ENCODE measurements around the gene ACSS2.

ACSS2 gene

DNA sequence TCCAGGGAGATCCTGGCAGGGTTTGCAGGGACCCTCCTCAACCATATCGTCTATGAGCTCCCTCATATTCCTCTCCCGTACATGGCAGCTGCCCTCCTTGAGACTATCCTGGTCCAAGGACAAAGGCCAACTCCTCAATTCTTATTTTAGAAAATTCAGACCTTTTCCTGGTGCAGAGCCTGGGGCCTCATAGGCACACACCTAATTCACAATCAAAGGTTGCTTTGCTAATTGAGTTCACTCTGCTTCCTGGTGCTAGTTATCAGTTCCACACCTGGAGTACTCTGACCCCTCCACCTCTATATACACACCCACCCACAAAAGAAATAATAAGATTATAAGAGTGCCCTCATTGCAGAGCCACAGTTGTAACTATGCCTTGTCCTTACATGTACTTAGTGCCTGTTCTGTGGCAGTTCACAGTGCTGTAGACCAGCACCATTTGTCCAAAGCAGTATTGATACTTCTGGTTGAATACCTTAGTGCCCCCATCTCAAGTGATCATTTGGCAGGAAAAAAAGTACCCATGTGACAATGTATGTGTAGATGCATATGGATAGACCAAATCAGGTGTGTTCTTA is 40.5 kb downstream of the ACSS2 start:
- DNase-seq, result no peak

DNA sequence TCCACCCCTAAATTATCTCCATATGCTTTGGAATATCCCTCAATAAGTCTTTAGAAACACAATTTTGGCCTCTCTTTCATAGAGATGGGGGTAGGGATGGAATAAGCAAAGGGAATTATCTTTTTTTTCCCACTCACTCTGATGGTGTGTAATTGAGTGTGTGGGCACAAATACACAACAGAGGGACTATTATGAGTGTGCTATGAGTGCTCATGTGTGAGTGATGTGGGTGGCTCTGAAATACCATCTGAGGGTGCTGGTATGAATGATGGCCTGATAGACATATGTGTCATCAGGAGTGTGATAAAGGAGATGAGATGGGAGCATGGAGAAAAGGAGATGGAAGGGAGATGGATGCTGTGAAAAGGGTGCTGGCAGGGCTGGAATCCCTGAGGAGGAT is 43.6 kb downstream of the ACSS2 start:
- DNase-seq, result no peak

DNA sequence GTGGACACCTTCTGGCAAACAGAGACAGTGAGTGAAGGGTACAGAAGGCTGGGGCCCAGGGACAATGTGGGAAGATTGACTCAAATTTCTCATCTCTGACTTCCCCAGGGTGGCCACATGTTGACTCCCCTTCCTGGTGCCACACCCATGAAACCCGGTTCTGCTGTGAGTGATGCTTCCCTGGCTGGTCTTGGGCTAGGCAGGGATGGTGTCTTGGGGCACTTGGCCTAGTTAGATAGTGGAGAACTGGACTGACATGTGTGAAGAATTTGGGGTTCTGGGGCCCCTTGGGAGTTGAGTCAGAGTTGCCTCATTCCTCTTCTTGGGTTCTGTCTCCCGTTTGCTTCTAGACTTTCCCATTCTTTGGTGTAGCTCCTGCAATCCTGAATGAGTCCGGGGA is 45.0 kb downstream of the ACSS2 start:
- no peak for DNase-seq

DNA sequence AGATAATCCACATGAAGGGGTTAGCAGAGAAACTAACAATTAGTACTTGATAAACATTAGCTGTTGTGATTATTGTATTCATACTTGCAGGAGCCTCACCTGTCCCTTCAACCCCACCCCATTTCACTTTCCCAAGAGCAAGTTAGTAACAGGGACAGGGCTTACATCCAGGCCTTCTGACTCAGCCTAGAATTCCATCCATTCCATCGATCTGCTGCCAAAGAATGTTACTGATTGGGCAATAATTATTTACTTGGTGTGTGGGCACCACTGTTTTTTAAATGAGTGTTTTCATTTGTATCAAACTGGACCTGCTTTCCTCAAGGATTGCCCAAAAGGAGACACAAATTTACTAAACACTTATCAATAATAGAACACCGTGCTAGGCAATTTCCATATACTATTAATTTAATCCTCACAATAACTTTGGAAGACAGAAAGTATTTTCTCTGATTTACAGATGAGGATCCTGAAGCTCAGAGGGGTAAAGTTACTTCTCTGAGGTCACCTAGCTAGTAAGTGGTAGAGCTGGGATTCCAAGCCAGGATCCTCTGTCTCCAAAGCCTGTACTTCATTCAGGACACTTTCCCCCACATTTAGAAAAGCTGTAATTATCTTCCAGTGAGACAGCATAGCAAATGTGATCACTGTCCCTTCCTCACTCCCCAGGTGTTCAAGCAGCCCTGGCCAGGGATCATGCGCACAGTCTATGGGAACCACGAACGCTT is 46.4 kb downstream of the ACSS2 start:
- no peak for DNase-seq

DNA sequence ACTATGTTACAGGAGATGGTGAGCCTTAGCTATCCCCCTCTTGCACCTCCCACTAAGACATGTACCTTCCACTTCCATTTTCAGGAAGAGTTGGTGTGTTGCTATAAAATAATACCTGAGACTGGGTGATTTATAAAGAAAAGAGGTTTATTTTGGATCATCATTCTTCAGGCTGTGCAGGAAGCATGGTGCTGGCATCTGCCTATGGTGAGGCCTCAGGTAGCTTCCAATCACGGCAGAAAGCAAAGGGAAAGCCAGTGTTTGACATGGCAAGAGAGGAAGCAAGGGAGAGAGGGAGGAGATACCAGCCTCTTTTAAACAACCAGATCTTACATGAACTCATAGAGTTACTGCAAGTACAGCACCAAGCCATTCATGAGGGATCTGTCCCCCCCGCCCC is 47.0 kb downstream of the ACSS2 start:
- DNase-seq, result no peak

DNA sequence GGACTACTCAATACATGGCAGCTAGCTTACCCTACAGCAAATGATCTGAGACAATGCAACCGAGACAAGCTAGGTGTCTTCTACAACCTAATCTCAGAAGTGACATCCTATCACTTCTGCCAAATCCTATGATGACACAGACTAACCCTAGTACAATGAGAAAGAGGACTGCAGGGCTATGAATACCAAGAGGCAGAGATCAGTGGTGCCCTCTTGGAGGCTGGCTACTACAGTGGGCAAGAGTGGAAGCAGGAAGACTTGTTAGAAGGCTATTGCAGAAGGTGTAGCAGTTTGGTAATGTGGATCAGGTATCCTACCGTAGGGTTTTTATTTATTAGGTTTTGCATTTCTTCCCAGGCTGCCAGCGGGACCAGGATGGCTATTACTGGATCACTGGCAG is 48.9 kb downstream of the ACSS2 start:
- no peak for DNase-seq

DNA sequence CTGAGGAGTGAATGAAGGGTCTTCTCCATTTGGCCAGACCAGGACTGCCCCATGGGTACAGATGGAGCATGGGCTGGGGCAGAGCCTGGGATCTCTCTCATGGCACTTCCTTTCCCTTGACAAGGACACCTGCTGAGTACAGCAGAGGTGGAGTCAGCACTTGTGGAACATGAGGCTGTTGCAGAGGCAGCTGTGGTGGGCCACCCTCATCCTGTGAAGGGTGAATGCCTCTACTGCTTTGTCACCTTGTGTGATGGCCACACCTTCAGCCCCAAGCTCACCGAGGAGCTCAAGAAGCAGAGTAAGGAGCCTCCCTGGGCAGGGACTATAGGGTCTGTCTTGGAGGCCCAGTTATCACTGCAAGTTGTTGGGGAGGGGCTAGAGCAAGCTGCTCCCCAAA is 49.6 kb downstream of the ACSS2 start:
- DNase-seq, result no peak

DNA sequence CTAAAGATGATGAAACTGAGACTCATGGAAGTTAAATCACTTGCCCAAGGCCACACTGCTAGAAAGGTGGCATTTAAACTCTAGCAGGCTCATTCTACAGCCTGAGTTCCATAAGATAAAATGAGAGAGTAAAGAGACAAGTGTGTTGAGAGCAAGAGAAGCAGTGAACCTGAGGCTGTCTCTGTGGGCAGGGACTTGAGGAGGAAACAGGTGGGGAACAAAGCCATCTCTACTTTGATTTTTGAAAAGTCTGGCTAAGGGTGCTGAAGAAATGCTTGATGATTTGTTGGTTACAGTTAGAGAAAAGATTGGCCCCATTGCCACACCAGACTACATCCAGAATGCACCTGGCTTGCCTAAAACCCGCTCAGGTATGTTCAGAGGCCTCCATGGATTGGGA is 50.2 kb downstream of the ACSS2 start:
- DNase-seq, result no peak

DNA sequence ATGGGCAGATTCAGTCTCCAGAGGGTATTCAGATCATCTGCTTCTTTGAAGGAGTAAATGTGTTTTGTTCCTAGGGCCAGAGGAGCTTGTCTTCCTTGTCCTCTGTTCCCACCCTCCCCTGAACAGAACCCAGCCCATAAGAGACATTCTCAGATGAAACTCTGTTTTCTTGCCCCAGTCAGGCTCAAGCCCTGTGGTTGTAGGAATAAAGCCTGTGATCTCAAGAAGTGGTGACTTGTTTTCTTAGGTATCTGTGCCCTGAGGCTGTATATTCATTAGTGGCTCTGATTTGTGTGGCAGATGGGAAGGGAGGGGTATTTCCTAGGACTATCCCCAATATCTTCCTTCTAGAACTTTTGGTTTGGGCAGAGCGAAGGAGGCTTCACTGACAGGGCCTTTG is 51.3 kb downstream of the ACSS2 start:
- no peak for DNase-seq

DNA sequence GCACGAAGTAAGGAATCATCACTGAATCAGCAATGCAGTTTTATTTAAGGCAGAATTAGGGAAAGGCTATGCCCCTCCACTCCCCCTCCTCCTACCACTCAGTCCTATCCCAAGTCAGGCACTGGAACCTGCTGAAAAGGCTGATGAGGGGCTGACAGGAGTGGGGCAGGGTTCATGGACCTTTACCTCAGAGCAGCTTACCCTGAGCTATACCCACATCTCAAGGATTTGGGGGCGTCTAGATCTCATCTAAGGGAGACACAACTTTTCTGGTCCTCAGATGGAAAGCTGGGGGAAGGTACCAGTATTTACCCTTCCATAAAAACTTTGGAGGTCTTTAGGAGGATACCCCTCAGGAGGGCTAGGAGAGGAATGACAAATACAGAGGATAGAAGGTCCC is 52.0 kb downstream of the ACSS2 start:
- DNase-seq, result no peak

DNA sequence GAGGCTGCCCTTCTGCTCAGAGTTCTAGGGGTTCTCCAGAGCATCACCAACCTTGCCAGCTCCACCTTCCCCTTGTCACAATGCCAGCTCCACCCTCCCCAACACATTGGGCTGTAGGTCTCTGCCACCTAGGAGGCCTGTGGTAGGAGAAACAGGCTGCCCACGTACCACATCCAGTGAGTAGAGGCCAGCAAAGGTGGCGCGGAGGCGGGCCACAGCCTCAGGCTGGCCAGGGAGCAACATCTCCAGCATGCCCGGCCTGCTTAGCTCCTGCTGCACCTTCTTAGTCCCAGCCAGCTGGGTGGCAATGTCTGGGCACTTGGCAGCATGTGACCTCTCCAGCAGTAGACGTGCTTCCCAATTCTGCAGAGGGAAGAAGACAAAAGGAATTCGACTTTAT is 55.4 kb downstream of the ACSS2 start:
- DNase-seq, result no peak

DNA sequence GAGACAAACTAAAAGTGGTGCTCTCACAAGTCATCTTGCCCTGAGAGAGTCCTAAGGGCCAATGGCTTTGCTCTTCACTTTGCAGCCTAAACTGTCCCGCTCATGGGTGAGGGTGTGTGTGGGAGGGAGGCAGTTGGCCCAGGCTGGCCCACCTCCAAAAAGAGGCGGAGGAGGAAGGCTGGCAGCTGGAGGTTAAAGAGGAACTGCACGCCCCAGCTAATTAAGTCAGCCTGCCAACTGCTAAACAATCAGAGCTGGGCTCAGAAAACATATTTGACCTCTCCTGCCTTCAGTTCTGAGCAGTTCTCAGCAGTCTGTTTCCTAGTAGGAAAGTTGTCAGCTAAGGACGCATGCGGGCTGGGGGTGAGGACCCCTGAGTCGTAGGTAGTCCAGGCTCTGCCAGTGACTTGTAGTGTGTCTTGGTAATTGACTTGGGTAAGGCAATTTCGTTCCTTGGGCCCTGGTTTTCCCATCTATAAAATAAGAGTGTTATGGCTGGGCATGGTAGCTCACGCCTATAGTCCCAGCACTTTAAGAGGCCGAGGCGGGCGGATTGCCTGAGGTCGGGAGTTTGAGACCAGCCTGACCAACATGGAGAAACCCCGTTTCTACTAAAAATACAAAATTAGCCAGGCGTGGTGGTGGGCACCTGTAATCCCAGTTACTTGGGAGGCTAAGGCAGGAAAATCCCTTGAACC is 62.2 kb downstream of the ACSS2 start:
- DNase-seq, result peak; percentile 25

DNA sequence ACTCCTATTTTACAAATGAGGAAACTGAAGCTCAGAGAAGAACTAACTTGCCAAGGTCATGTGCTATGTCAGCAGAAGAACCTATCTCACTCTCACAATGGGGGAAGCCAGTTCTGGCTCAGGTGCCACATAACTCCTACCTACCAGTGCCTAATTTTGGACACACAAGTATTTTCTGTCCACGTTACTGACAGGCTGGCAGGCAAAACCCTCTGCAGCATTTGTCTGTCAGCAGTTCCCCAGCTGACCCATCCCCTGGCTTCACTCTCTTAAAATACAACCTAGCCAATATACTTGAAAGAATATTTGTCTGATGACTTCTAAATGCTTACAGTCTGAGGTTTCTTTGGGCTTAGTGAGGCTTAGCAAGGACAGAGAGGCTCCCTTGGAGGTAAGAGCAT is 63.7 kb downstream of the ACSS2 start:
- DNase-seq, result no peak

DNA sequence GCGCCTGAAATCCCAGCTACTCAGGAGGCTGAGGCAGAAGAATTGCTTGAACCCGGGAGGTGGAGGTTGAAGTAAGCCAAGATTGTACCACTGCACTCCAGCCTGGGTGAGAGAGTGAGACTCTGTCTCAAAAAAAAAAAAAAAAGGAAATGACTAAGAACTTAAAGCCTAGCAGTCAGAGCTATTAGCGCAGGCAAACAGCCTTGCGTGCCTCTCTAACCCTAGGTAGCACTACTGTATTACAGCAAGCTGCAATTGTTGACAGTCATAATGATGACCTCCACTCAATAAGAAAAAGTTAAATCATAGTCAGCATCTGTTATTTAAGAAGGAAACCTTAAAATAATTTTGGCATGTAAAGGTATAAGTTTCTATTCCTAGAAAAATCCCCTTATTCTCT is 64.8 kb downstream of the ACSS2 start:
- no peak for DNase-seq

DNA sequence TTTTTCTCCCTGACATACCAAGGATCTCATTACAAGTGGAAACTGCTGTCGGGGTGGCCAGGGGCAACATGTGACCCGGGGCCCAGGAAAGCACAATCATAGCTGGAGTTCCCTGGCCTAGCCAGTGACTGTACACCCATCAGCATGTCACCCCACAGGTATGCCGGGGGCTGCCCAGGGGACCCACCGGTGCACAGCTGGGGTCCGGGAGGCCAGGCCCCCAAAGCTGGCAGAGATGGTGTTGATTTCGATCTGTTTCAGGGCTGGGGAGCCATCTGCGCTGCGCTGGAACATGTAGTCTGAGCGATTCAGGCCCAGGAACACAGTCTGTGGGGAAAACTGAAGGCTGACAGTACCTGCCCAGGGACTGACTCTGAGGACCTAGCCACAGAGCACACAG is 65.9 kb downstream of the ACSS2 start:
- no peak for DNase-seq

DNA sequence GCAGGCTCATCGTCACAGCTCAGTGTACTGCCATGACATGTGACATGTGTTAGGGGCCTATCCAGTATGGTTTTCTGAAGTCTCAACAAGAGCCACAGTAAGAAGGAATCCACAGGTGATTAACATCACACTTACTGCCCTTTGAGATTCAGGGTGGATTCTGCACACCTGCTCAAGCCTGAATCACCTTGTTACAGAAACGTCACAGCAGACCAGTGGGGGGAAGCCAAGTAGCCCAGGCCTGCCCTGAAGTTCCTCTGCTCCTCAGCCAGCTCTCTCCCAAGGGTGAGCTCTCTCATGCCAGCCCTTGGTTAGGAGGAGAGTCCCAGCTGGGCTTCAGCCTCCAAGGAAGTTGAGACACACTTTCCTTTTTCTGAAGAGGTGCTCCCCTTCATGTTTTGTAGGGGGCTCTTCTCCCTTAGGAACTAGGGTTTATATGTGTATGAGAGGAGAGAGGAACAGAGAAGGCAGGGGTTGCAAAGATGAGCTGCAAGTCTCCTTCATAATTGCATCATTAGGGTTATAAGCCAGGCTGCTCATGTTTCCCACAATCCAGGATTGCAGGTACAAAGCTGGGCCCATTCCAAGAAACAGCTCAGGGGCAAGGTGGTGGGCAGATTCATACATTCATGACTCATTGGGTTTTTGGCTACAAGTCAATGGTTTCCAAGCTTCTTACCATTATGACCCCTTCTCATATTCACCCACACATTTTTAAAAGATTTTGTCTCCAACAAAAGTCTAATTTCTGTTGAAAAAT is 67.6 kb downstream of the ACSS2 start:
- DNase-seq, result no peak

DNA sequence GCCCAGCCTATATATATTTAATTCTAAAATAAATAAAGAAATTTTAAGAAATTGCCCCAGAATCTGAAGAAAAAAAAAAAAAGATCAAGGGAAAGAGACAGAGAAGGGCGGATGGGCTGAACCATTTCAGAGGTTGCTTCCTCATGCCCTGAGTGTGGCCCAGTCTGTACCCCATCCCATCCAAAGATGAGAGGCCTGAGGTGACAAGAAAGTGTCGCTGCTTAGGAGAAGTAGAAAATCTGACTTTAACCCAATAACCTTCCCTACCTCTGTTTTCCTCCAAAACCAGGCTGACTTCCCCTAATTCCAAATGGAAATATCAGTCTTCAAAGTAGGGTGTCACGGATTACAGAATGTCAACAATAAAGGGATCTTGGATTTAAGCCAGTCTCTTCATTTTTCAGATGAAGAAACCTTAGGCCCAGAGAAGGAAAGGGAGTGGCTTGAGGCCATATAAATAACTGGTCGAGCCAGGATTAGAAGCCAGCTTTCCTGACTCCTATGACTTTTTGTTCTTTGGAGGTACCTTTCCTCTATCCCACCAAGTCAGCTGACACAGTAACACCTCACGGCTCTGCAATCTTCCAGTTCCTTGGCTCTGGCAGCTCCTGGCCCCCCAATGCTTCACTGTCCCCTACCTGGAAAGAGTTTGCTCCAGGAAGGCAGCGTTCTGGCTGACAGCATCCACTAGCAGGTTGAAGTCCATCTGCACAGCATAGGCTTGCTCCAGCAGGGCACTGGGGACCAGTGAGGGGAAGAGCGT is 69.1 kb downstream of the ACSS2 start:
- no peak for DNase-seq

DNA sequence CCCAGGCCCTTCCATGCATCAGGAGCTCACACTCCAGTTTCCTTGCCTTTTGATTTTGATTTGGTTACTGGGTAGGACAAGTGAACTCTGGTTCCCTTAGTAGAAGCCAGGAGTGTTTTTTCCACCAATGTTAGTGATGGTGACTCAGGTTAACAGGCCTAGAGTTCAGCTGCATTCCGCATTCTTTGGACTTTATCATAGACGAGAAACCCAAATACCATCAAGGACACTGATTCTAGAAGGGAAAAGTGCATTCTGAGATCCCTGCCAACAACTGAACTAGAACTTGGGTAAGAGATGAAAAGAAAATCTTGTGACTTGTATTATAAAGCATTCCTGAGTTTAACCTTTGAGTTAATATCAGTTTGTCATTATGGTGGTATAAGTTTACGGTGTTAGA is 70.2 kb downstream of the ACSS2 start:
- no peak for DNase-seq

DNA sequence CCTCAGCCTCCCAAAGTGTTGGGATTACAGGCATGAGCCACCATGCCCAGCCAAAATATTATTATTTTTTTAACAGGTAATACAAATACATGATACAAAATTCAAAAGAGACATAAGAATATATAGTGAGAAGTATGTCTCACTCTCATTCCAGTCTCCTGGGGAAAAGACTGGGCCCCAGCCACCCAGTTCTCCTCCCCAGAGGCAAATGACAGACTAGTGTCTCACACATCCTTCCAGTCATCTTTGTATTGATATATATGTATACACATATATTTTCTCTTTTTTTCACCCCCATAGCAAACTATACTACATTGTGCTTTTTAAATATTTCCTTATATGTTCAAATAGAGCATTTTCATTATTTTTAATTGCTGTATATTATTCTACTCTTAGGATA is 70.9 kb downstream of the ACSS2 start:
- no peak for DNase-seq

DNA sequence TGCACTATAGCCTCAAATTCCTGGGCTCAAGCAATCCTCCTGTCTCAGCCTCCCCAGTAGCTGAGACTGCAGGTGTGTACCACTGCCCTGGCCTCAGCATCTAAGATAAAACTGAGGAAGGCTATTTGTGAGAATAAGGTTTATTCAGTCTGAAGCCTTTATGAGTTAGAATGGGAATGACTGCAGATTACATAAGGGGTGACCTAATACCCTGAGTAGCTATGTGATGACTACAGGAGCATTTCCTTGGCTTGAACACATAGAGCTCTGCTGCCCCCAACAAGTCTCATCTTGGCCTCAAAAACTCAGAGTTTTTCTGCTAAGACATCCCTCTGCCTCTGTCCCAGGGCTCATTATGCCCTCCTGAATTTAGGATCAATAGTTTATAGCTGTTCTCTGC is 71.6 kb downstream of the ACSS2 start:
- no peak for DNase-seq

DNA sequence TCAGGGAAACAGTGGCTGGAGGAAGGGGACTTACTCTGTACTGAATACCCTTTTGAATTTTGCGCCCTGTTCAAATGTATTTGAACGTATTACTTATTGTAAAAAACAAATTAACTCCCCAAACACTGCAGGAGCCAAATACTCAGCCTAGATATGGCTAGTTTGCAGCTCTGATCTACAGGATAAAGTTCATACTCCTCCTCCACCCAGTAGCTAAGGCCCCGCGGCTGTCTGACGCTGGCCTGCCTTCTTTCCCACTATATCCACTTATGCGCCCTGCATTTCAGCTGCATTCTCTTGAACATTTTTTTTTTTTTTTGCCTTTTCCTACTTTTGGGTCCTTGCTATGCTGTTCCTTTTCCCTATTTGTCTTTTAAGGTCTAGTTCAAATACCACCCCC is 72.7 kb downstream of the ACSS2 start:
- no peak for DNase-seq

DNA sequence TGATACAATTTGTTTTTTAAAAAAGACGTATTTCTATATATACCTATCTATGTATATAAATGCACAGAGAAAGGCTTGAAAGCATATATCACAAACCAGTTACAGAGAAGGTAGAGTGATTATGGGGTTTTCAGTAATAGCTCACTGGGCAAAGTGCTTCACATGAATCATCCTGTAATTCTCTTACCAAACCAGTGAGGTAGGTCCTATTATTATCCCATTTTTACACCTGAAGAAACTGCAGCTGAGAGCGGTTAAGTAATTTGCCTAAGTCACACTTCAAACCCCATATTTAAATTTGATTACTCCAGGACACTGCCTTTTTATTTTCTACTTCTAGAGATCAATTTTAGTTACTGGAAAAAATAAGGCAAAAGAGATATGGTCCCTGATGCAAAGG is 74.8 kb downstream of the ACSS2 start:
- DNase-seq, result no peak

DNA sequence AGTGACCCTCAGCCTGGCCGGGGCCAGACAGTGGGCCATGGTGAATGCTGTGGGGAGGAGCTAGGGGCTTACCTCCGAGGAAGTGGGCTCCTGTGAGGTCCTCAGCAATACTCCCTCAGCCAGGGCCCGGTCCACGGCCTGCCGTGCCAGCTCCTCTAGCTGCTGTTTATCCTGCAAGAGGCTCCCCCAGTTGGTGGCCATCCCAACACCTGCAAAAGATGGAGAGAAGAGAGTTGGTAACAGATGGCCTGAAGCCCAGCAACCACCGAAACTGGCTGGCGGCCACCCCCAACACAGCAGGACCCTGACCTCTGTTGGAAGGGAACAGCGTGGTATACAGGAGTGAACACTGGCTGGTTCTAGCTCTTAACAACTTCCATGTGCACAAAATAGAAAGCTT is 75.2 kb downstream of the ACSS2 start:
- DNase-seq, result no peak

Measured in NCI-H1105 treated with DMSO at 0.1 percent for 48 hours (cell line).